Caki2 (cell line): ENCODE data around the gene TNFRSF17. TPM values are rescaled to one million over a fixed set of nuclear protein-coding genes. Genes with fewer than 3 reads are reported as not detected.
A peak's percentile ranks its signal among the peaks of the same experiment; 100 is the strongest.
"Not testable (repeated sequence)": the region's sequence is repeated elsewhere in the genome, so short reads cannot be mapped to it uniquely, and the experiment has no call there.

ENCODE experiments used
- DNase-seq: peaks from one replicate; pipeline ENCODE4 v3.0.0-alpha.2; 2015; ENCODE audit warnings: low read depth
- in situ Hi-C: cut with HindIII; loops from 2 replicates; pipeline ENCODE4 v1.10.0; 2016; ENCODE audit warnings: low sequenced_read_pairs, low pct_unique_long_range_greater_than_20kb, mixed read lengths
- total RNA-seq: library from RNA; depleted of rRNA; stranded (reverse); fragments of >200 nt; shearing (Covaris generic); gene quantifications from 2 replicates; pipeline ENCODE4 v1.2.3, GENCODE V29; 2014; ENCODE audit warnings: low replicate concordance

Gene TNFRSF17
- total RNA-seq, 1 experiment from 2014 or later = not detected

DNA sequence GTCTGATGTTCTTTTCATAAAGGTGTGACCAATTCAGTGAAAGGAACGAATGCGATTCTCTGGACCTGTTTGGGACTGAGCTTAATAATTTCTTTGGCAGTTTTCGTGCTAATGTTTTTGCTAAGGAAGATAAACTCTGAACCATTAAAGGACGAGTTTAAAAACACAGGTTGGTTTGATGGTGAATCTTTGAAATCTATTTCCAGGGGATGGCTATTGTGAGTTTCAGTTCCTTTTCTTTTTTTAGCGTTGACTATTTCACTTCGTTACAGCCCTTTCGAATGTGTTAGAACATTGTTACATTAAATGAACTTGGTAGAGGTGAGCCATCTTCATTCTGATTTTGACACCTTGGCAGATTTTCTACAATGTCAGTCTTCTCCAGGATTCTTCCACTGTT, 1.2 kb downstream of the TNFRSF17 start:
- DNase-seq = no peak
- in situ Hi-C loops = no loop called here

DNA sequence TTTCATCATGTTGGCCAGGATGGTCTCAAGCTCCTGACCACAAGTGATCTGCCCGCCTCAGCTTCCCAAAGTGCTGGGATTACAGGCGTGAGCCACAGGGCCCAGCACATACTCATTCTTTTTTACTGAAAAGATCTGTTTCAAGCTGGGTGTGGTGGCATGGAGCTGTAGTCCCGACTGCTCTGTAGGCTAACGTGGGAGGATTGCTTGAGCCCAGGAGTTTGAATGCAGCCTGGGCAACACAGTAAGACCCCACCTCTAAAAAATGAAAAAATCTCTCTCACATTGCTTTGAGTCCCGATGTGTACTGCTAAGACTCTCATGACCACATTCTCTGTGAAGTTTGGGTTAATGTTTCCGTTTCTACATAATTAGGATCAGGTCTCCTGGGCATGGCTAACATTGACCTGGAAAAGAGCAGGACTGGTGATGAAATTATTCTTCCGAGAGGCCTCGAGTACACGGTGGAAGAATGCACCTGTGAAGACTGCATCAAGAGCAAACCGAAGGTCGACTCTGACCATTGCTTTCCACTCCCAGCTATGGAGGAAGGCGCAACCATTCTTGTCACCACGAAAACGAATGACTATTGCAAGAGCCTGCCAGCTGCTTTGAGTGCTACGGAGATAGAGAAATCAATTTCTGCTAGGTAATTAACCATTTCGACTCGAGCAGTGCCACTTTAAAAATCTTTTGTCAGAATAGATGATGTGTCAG, 2.3 kb downstream of the TNFRSF17 start:
- in situ Hi-C loops = no loop called here
- DNase-seq = no peak

DNA sequence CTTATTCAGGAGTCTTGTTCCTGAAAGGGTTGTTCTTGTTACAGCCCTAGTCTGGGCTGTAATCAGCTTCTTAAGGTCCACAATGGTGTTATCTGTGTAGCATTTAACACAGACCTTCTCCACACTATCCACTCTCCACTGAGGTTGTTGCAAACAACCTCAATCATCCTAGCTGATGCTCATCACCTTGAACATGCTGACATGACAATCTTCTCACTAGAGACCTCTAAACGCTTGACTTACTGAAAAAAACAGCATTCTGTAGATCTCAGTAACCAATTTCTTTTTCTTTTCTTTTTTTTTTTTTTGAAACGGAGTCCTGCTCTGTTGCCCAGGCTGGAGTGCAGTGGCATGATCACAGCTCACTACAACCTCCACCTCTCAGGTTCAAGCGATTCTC, 3.6 kb downstream of the TNFRSF17 start:
- in situ Hi-C loops = no loop called here
- DNase-seq = no peak

DNA sequence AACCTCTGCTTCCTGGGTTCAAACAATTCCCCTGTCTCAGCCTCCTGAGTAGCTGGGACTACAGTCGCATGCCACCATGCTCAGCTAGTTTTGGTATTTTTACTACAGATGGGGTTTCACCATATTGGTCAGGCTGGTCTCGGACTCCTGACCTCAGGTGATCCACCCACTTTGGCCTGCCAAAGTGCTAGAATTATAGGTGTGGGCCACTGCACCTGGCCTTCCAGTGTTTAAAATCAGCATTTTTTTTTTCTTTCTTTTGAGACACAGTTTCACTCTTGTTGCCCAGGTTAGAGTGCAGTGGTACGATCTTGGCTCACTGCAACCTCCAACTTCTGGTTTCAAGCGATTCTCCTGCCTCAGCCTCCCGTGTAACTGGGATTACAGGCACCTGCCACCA, 5.3 kb downstream of the TNFRSF17 start:
- in situ Hi-C loops, DNase-seq: not testable (repeated sequence)

DNA sequence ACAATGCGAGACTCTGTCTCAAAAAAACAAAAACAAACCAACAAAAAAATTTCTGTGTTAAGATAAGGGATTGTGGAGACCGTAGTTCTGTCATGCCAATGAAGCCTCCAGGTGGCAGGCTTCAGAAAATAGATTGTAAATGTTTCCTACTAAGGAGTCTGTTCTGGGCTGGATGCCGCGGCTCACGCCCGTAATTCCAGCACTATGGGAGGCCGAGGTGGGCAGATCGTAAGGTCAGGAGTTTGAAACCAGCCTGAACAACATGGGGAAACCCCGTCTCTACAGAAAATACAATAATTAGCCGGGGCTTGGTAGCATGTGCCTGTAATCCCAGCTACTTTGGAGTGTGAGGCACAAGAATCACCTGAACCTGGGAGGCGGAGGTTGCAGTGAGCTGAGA, 7.1 kb downstream of the TNFRSF17 start:
- in situ Hi-C loops = no loop called here
- peak; percentile 32 for DNase-seq

DNA sequence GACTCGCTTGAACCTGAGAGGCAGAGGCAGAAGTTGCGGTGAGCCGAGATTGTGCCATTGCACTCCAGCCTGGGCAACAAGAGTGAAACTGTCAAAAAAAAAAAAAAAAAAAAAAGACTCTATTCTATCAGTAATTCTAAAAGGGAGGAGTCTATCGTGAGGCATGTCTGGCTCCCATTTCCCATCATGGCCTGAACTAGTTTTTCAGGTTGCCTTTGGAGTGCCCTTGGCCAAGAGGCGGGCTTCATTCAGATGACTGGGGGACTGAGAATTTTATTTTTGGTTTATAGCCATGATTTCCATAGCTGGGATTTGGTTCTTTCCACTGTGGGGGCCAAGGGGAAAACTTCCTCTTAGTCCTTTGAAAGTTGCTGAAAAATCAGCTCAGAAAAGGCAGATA, 8.1 kb downstream of the TNFRSF17 start:
- no peak for DNase-seq
- in situ Hi-C loops = no loop called here

DNA sequence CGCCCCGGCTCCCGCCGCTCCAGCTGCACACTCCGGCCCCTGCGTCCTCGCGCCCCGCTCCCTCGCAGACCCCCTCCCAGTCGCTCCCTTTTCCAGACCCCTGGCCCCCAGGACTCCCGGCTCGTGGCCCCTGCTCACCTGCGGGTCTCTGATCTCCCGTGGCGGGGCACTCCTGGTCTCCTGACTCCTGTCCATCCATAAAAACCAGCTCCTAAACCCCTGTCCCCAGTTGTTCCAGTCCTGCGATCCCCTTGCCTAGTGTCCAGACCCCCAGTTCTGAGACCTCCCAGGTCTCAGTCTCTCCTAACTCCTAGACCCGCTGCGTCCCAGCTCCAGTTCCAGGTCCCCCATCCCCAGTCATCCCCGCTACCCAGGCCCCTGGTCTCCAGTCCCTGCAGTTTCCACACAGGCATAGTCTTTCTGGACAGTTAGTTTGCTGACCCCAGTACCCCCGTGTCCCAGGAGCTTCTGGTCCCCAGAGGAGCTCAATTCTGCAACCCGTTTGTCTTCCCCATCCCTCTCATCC, 11.9 kb downstream of the TNFRSF17 start:
- in situ Hi-C loops = no loop called here
- no peak for DNase-seq

DNA sequence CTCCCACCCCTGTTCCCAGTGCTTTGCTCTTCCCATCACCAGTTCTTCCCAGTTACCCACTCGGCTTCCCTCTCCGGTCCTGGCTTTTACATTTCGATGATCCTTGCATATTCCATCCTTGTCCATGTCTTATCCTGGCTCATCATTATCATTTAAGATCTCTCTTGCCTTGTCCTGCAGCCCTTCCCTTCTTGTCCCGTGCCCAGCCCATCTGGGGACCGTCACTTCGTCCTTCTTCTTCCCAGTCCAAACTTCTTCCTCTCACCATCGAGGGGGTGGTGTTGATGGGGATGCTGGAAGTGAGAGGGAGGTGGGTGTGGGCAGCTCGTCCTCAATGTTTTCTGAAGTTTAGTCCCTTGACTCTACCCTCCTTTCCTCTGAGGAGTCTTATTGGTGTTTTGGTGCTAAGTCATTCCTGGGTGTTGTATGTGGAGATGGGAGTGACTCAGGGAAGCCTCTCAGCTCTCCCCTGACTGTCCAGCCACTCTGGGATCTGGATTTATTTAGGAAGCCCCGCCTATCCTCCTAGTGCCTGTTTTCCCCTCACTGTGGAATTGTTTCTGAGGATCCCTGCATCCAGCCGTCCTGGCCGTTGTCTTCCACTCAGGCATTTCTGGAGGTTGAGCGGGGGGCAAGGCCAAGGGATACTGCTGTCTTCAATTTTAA, 12.5 kb downstream of the TNFRSF17 start:
- in situ Hi-C loops = no loop called here
- DNase-seq = peak; percentile 80

DNA sequence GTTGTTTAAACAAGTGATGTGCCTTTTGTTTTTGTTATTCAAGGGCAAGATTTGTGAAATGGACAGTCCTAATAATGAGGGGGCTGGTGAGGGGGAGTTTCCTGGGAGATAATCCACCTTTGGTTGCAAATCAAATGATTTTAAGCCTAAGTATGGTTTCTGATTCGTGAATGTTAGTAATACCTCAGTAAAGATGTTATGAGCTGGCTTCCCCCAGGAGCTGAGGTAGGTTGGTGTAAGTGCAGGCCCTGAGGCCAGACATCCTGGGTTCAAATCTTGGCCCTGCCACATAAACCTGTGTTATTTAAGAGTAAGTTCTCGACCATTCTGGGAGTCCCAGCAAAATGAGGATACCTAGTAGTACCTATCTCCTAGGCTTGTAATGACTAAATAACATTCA, 13.1 kb downstream of the TNFRSF17 start:
- in situ Hi-C loops = no loop called here
- DNase-seq = peak; percentile 41

DNA sequence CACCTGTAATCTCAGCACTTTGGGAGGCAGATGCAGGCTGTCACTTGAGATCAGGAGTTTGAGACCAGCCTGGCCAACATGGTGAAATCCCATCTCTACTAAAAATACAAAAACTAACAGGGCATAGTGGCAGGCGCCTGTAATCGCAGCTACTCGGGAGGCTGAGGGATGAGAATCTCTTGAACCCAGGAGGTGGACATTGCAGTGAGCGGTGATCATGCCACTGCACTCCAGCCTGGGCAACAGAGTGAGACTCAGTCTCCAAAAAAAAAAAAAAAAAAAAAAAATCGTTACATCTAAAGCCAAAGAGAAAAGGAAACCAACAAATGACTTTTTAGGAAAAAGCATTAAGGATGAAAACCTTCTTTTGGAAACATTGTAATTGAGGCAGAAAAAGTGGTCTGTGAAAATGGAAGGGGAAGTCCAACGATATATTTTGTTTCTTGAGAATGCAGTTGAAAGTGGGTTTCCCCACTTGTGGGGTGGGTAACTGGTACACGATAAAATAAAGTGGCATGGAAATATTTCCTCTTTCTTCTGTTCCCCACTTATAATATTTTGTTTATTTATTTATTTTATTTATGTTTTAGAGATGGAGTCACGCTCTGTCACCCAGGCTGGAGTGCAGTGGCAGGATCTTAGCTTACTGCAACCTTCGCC, 14.1 kb downstream of the TNFRSF17 start:
- in situ Hi-C loops = no loop called here

DNA sequence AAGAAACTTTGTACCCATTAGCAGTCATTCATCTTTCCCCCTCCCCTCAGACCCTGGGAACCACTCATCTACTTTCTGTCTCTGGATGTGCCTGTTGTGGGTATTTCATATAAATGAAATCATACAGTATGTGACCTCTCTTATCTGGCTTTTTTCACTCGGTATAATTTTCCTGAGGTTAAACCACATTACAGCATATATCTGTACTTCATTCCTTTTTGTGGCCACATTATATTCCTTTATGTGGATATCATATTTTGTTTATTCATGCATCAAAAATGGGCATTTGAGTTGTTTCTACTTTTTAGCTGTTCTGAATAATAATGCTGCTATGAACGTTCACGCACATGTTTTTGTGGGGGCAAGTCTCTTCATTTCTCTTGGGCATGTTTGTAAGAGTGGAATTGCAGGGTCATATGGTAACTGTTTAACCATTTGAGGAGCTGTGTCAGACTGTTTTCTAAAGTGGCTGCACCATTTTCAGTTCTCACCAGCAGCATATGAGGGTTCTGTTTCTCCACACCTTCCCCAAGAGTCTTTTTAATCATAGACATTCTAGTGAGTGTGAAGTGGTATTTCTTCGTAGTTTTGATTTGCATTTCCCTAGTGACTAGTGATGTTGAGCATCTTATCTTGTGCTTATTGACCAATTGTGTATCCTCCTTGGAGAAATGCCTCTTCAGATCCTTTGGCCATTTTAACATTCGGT, 15.3 kb downstream of the TNFRSF17 start:
- in situ Hi-C loops = no loop called here
- DNase-seq = no peak

More for the DNA sequence above, 14.1 kb downstream of the TNFRSF17 start:
- no peak for DNase-seq

DNA sequence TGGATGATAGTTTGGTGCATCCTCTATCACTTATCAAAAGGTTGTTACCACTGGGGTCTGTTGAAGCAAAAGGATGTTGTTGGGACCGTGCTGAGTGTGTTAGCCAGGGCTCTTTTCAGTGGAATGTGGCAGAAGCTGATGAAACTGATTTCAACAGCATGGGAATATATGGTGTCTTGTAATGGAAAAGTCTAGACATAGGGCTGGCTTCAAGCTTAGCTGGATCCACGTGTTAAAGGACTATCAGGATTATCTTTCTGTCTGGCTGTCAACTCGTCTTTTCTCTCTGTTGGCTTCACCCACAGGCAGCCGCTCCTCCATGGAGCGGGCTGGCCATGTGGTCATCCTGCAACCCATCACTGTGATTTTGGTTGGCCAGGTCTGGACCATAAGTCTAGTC, 20.2 kb downstream of the TNFRSF17 start:
- in situ Hi-C loops = no loop called here
- no peak for DNase-seq

DNA sequence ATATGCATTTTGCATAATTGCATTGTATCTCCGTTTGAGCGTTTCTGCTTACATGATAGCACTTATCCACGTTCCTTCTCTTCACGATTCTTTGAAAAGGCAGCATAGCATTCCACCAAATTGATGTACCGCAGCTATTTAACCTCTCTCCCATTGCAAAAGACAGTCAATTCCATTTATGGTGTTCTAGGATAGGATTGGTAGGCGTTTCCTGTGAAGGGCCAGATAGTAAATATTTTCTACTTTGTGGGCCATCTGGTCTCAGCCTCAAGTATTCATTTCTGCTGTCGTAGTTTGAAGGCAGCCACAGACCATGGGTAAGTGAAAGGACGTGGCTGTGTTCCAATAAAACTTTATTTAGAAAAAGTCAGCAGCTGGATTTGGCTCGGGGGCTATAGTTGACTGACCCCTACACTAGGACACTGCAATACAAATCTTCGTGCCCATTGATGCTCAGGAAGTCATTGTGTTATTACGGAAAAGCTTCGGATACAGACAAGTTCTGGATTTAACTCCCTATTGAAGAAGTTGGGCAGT, 21.6 kb downstream of the TNFRSF17 start:
- in situ Hi-C loops = no loop called here

DNA sequence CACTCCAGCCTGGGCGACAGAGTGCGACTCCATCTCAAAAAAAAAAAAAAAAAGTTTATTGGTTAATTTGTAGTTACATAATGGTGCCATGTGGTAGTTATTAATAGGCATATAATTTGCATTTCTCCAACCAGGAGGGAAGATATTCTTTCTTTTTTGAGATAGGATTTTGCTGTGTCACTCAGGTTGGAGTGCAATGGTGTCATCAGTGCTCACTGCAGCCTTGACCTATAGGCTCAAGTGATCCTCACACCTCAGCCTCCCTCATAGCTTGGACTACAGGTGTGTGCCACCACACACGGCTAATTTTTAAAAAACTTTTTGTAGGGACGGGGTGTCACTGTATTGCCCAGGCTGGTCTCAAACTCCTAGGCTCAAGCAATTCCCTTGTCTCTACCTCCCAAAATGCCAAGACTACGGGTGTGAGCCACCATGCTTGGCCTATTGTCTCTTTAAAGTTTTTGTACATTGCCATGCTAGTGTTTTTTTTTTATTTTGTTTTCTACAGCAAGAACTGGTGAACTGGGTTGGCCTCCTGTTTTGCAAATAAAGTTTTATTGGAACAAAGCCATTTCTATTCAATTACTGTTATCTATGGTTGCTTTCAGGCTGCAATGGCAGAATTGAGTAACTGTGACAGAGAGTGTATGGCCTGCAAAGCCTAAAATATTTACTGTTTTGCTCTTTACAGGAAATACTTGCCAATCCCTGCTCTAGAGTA, 23.4 kb downstream of the TNFRSF17 start:
- no peak for DNase-seq
- in situ Hi-C loops = no loop called here

More for the DNA sequence above, 21.6 kb downstream of the TNFRSF17 start:
- no peak for DNase-seq

DNA sequence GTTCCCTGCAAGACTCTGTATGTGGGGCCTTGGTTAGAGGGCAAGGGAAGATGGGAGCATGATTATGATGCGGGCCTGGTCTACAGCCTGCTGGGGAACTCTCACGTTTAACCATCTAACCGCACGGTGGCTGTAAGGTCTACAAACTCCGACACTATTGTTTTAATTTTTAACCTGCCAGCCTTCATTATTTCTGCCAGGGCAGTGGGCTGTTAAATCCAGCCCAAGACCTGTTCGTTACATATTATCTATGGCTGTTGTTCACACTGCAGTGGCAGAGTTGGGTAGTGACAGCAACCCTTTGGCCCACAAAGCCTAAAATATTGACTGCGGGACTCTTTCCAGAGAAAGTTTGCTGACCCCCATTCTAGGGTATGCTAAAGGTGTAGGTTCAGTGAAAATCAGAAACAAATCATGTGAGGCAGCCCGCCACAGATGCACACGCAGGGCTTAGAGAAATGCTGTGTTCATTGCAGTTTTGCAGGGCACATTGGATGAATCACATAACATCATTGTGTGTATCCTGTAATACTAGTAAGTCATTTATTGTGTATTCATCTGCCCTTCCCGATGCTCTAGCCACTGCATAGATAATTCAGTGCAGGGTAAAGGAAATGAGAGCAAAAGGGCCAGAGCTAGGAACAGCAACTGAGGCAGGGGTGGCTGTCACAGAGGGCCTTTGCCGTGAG, 25.8 kb downstream of the TNFRSF17 start:
- in situ Hi-C loops = no loop called here
- DNase-seq = peak; percentile 97

DNA sequence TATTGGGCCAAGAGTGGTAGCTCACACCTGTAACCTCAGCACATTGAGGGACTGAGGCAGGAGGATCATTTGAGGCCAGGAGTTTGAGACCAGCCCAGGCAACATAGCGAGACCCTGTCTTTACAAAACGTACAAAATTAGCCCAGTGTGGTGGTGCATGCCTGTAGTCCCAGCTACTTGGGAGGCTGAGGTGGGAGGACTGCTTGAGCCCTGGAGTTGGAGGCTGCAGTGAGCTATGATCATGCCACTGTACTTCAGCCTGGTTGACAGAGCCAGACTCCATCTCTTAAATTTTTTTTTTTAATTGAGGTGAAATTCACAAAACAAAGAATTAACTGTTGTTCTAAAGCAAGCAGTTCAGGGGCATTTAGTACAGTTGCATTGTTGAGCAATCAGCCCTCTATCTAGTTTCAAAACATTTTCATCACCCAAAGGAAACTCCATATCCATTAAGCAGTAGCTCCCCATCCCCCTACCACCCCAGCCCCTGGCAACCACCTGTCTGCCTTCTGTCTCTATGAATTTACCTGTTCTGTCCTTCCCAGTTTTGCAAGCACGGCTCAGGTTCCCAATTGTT, 27.1 kb downstream of the TNFRSF17 start:
- DNase-seq = no peak
- in situ Hi-C loops = no loop called here
